Measurements from ENCODE around the gene FADS2. TPM values are rescaled to one million over a fixed set of nuclear protein-coding genes. Genes with fewer than 3 reads are reported as not detected.

The FADS2 gene
- total and polyA plus RNA-seq, 10 of the 15 experiments (the other 5 are each of a cell fraction or from before 2014, with no cell fraction given) = 3.3 to 313 (median 149) TPM

GRCh38 chr11:61802605-61803004, 25.5 kb upstream of the FADS2 start:
- WGBS (ENCODE audit: insufficient coverage, insufficient replicate concordance, low lambda C conversion rate, missing lambda C conversion rate) = 100% methylated on average over 5 of the region's 6 CpGs
- CTCF ChIA-PET = interaction anchor here (0.6 to 12.7 kb wide), 4 partner anchors 15 to 307 kb away, joined by 4 to 188 read pairs (median 36); partner anchors contain the start of gene BEST1
- intact Hi-C loops (cut with micrococcal nuclease; ENCODE audit: unreplicated experiment) = no loop called here
- Histone ChIP-seq H3K4me1 (ENCODE audit: control insufficient read depth, insufficient read depth, low read length) (no peaks in the 10 kb centered on the region; the same call in 1 of the 2 replicates), H3K27me3 (replicated peaks in 1 of 2; ENCODE audit: control insufficient read depth in 2 of 2, insufficient read depth in 2 of 2, low read length in 1 of 2) (no peaks in the 10 kb centered on the region), H3K9me3 (replicated peaks; ENCODE audit: control insufficient read depth, insufficient read depth, low read length) (no peaks in the 10 kb centered on the region), H3K27ac (ENCODE audit: control insufficient read depth, insufficient read depth) (no peak overlapping the region), H3K9ac (ENCODE audit: control insufficient read depth, insufficient read depth, low read length) (no peak overlapping the region), H3K4me2 (ENCODE audit: control insufficient read depth, insufficient read depth) (no peak overlapping the region), H4K20me1 (ENCODE audit: control insufficient read depth, insufficient read depth) (no peaks in the 10 kb centered on the region), H2AFZ (ENCODE audit: control insufficient read depth, low read depth, low read length) (no peak overlapping the region), H3K79me2 (ENCODE audit: control insufficient read depth, insufficient read depth, low read length) (peaks cover 13% of the 10 kb centered on the region), H3K36me3 (ENCODE audit: control insufficient read depth in 2 of 2, insufficient read depth in 2 of 2, low read length in 1 of 2) (peaks cover 7 to 16% of the 10 kb centered on the region in 2 experiments), H3K4me3 (no peak overlapping the region)
- TF ChIP-seq MAX (IDR thresholded peaks at IDR 0.05; ENCODE audit: low read depth, low read length) = no peak
- no peak for TF ChIP-seq POU2F2 (IDR thresholded peaks at IDR 0.05; ENCODE audit: borderline replicate concordance, low read depth, low read length)
- TF ChIP-seq CREM (IDR thresholded peaks at IDR 0.05; ENCODE audit: low read depth) = no peak
- peak; percentile 41; the same call in 1 of the 2 replicates for TF ChIP-seq POLR2A (IDR thresholded peaks at IDR 0.05; ENCODE audit: low read depth, low read length)
- TF ChIP-seq SREBF1 (IDR thresholded peaks at IDR 0.05; ENCODE audit: low read length) = no peak
- SMC1A ChIA-PET (ENCODE audit: uncharacterized antibody, unreplicated experiment) = interaction anchor here (0.9 to 2.7 kb wide), 2 partner anchors 11 to 279 kb away, joined by 5 to 9 read pairs; no protein-coding TSS in a partner anchor
- BruUV-seq (replicated peaks) = no TSS peak
- FAIRE-seq = no peak
- POLR2A ChIA-PET = interaction anchor here (7.0 kb wide), 1 partner anchor 13 kb away, joined by 77 read pairs; the partner anchor contains the start of gene FADS1
- no peak for DNase-seq (ENCODE audit: low read depth, low spot score)
- no peak for ATAC-seq
- in situ Hi-C loops (cut with MboI) = no loop called here
- RAD21 ChIA-PET (ENCODE audit: unreplicated experiment) = no interaction called here

GRCh38 chr11:61803889-61804647, 24.0 kb upstream of the FADS2 start:
- no peak for FAIRE-seq
- Histone ChIP-seq H3K79me2 (ENCODE audit: control insufficient read depth, insufficient read depth, low read length) (peaks cover 3% of the 10 kb centered on the region), H3K27ac (ENCODE audit: control insufficient read depth, insufficient read depth) (no peak overlapping the region), H3K4me1 (ENCODE audit: control insufficient read depth, insufficient read depth, low read length) (no peaks in the 10 kb centered on the region), H3K27me3 (replicated peaks in 1 of 2; ENCODE audit: control insufficient read depth in 2 of 2, insufficient read depth in 2 of 2, low read length in 1 of 2) (no peaks in the 10 kb centered on the region), H3K9ac (ENCODE audit: control insufficient read depth, insufficient read depth, low read length) (no peak overlapping the region), H3K9me3 (replicated peaks; ENCODE audit: control insufficient read depth, insufficient read depth, low read length) (no peaks in the 10 kb centered on the region), H2AFZ (ENCODE audit: control insufficient read depth, low read depth, low read length) (no peak overlapping the region), H3K4me3 (no peak overlapping the region), H4K20me1 (ENCODE audit: control insufficient read depth, insufficient read depth) (no peaks in the 10 kb centered on the region), H3K4me2 (ENCODE audit: control insufficient read depth, insufficient read depth) (no peak overlapping the region), H3K36me3 (ENCODE audit: control insufficient read depth in 2 of 2, insufficient read depth in 2 of 2, low read length in 1 of 2) (peaks cover 7 to 15% of the 10 kb centered on the region in 2 experiments)
- ATAC-seq = no peak
- no peak for DNase-seq (ENCODE audit: low read depth, low spot score)
- ChIA-PET RAD21 (ENCODE audit: unreplicated experiment) (no interaction called here), POLR2A (no interaction called here), CTCF (interaction anchor here (0.5 to 1.5 kb wide), 4 partner anchors 11 to 278 kb away, joined by 3 to 4 read pairs (median 4); no protein-coding TSS in a partner anchor), SMC1A (ENCODE audit: uncharacterized antibody, unreplicated experiment) (interaction anchor here (2.7 kb wide), 1 partner anchor 10 kb away, joined by 9 read pairs; no protein-coding TSS in a partner anchor)
- no TSS peak for BruUV-seq (replicated peaks)
- in situ Hi-C loops (cut with MboI) = no loop called here
- intact Hi-C loops (cut with micrococcal nuclease; ENCODE audit: unreplicated experiment) = no loop called here
- 100% methylated on average over 3 of the region's 3 CpGs for WGBS (ENCODE audit: insufficient coverage, insufficient replicate concordance, low lambda C conversion rate, missing lambda C conversion rate)
- TF ChIP-seq RELA (IDR thresholded peaks at IDR 0.05; ENCODE audit: borderline replicate concordance, partially characterized antibody) (no peak), ATF2 (IDR thresholded peaks at IDR 0.05; ENCODE audit: low read length) (no peak), ZNF217 (IDR thresholded peaks at IDR 0.05) (no peak), POU2F2 (IDR thresholded peaks at IDR 0.05; ENCODE audit: borderline replicate concordance, low read depth, low read length) (no peak), EGR1 (IDR thresholded peaks at IDR 0.05; ENCODE audit: borderline replicate concordance in 1 of 2, low read depth in 2 of 2, low read length in 2 of 2) (no peak), TAF1 (IDR thresholded peaks at IDR 0.05; ENCODE audit: borderline replicate concordance, low read depth, low read length) (no peak), MEF2A (IDR thresholded peaks at IDR 0.05; ENCODE audit: insufficient read depth, low read depth, low read length) (no peak), ZBTB4 (CRISPR knock-in tag; IDR thresholded peaks at IDR 0.05) (no peak)

Data from GM12878 (cell line).